BE2C (cell line): ENCODE results near the gene RPS6KA5. TPM values are rescaled to one million over a fixed set of nuclear protein-coding genes. Genes with fewer than 3 reads are reported as not detected.
"Not testable (repeated sequence)": the region's sequence is repeated elsewhere in the genome, so short reads cannot be mapped to it uniquely, and the experiment has no call there.

Source experiments
- DNase-seq: peaks from one replicate; pipeline ENCODE4 v3.0.0-alpha.2; 2020
- H3K27me3 ChIP-seq: fragments of 250-450 bp; sonication (Bioruptor Pico); 2 replicates; pipeline ENCODE4 v1.5.1; 2020; ENCODE audit warnings: mild to moderate bottlenecking
- H3K36me3 ChIP-seq: fragments of 250-450 bp; sonication (Bioruptor Pico); 2 replicates; pipeline ENCODE4 v1.5.1; 2020; ENCODE audit warnings: mild to moderate bottlenecking
- H3K4me1 ChIP-seq: fragments of 250-450 bp; sonication (Bioruptor Pico); 2 replicates; pipeline ENCODE4 v1.5.1; 2020
- H3K4me3 ChIP-seq: 2 replicates; pipeline ENCODE4 v1.5.1; 2011; ENCODE audit warnings: low read depth, low read length
- H3K9me3 ChIP-seq: fragments of 250-450 bp; sonication (Bioruptor Pico); 2 replicates; pipeline ENCODE4 v1.5.1; 2020
- polyA plus RNA-seq: library from polyadenylated mRNA; unstranded; fragments of >200 nt; gene quantifications from one replicate; pipeline ENCODE4 v1.2.1, GENCODE V29; 2012; ENCODE audit warnings: low read depth, missing spikeins; ENCODE audit not compliant: insufficient read length, insufficient read depth
- TF ChIP-seq, protein P1 (sequence below): IDR thresholded peaks from 2 replicates; pipeline ENCODE4 v1.5.1; 2012; ENCODE audit warnings: mild to moderate bottlenecking, low read depth, low read length

RPS6KA5 gene
- 1.1 TPM for polyA plus RNA-seq

DNA sequence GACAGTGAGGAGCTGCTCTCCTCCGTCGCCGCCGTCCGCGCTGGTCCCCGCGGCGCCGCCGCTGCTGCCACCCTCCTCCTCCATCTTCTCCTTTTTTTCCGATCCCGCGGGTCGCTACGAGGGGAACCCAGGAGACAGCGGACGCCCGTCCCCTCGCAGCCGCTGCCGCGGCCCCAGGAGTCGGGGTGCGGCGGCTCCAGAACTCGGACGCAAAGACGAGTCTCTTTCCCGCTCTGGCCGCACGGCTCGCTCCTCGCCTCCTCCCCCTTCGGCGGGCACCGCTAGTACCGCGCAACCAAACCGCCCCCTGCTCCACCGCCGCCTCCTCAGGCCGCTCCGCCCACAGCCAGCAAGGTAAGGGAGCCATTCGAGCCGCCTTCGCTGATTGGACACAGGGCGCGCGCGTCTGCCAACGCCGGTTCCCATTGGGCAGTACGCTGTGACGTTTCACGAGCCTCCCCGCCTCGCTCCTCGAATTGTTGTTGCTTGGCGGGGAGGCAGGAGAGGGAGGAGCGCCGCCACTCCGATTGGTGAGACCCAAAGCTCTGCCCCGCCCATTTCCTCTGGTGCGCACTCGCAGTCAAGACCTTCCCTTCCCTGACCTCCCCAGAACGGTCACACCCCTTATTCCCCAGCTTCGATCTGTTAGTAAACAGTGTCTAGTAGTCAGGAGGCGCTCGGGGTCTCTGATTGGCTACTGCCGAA is at the start of gene RPS6KA5:
RPS6KA5 (minus strand) TSS at position 291 of the 705 bp plus-strand sequence; CDS start at position 84, 207 bp downstream.
- no peaks in the 10 kb centered on the region for H3K9me3 ChIP-seq
- DNase-seq = peak; percentile 100
- H3K4me3 ChIP-seq = peak within 1 kb of the TSS; percentile 74
- H3K4me1 ChIP-seq = peaks cover 3% of the 10 kb centered on the region; the same call in 1 of the 2 replicates
- no peaks in the 10 kb centered on the region for H3K36me3 ChIP-seq
- TF ChIP-seq, protein P1, sequence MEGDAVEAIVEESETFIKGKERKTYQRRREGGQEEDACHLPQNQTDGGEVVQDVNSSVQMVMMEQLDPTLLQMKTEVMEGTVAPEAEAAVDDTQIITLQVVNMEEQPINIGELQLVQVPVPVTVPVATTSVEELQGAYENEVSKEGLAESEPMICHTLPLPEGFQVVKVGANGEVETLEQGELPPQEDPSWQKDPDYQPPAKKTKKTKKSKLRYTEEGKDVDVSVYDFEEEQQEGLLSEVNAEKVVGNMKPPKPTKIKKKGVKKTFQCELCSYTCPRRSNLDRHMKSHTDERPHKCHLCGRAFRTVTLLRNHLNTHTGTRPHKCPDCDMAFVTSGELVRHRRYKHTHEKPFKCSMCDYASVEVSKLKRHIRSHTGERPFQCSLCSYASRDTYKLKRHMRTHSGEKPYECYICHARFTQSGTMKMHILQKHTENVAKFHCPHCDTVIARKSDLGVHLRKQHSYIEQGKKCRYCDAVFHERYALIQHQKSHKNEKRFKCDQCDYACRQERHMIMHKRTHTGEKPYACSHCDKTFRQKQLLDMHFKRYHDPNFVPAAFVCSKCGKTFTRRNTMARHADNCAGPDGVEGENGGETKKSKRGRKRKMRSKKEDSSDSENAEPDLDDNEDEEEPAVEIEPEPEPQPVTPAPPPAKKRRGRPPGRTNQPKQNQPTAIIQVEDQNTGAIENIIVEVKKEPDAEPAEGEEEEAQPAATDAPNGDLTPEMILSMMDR = no peak
- no peaks in the 10 kb centered on the region for H3K27me3 ChIP-seq

DNA sequence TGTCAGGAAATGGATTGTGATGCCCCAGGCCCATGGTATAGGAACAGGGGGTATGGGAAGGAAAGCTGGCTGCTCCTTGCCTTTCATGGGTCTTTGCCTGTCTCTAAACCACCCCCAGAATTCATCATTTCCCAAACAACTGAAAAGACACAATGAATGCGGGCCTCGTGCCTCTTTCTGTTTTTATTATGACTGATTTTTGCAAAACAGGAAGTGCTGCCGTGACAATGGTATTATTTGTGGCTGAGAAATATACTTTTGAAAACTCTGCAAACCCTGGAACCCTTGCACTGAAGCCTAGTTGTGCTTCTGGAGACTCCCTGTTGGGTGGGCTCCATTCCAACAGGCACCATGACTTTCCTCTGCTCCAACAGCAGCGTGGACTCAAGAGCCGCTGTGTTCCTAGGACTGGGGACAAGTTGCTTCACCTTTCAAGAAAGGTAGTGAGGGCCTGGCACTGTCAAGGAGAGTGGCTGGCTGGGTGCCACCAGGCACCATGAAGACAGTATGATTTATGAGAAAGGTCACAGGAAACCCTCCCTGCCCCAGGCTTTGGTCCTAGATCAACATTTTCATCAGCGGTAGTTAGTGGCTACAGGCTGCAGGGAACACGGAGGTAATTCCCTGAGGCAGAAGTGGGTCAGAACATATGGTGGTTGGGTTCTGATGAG is 48.6 kb upstream of the RPS6KA5 start:
- Histone ChIP-seq H3K4me1 (peaks cover 7% of the 10 kb centered on the region), H3K9me3 (no peaks in the 10 kb centered on the region), H3K4me3 (no peak overlapping the region), H3K36me3 (no peaks in the 10 kb centered on the region), H3K27me3 (no peaks in the 10 kb centered on the region)
- no peak for DNase-seq
- TF ChIP-seq, protein P1 = no peak

DNA sequence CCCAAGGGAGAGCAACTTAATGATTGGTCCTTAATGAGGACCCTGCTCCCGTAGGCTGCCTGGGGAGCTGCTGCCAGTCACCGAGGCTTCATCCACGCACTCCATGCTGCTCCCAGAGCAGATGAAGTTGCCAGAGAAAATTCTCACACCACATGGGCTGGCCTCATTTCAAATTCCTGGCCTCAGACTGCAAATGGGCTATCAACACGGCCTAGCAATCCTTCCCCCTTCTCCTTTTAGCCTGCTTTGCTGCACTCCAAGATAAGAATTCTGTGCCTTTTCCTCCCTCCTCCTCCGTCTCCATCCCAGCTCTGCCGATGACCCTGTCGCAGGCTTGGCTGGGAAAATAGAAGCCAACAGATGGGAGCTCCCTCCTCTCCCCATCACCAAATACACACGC is 42.7 kb upstream of the RPS6KA5 start:
- H3K36me3 ChIP-seq = no peaks in the 10 kb centered on the region
- H3K9me3 ChIP-seq = no peaks in the 10 kb centered on the region
- TF ChIP-seq, protein P1 = no peak
- H3K4me1 ChIP-seq = no peaks in the 10 kb centered on the region
- no peaks in the 10 kb centered on the region for H3K27me3 ChIP-seq
- H3K4me3 ChIP-seq = no peak overlapping the region
- no peak for DNase-seq

DNA sequence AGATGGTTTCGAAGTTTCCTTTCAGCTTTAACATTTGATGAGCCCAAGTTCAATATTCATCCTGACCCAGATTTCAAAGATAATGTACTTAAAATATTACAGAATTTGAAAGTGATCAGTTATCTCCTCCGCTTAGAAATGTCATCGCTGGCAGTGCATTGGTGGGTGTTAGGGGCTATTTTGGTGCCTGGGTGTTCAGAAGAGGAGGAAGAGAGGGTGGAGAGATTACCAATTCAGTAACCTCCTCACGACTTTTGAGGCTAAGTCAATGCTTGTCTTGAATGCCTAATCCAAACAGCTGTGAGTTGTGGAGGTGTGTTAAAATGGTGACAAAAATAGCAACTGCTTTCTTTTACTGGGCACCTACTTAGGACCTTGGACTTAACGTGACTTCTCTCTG is 39.7 kb upstream of the RPS6KA5 start:
- no peak for DNase-seq
- H3K27me3 ChIP-seq = no peaks in the 10 kb centered on the region
- TF ChIP-seq, protein P1 = no peak
- no peaks in the 10 kb centered on the region for H3K36me3 ChIP-seq
- H3K4me3 ChIP-seq = no peak overlapping the region
- no peaks in the 10 kb centered on the region for H3K9me3 ChIP-seq
- no peaks in the 10 kb centered on the region for H3K4me1 ChIP-seq

DNA sequence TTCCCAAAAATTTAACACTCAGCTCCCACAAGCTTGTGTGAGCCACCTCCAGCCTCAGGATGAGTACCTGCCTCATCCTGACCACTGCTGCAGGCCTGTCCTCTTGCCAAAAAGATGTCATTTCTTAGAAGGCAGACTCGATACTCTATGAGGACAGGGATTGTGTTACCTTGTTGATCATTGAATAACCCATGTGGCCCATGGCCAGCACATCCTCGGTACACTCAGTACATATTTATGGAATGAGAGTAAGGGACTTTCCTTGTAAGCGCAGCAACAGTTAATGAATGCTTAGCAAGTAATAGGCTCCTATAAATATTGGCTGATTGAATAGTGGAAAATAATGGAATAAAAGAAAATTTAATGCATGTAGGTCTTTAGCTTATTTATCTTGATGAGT is 38.1 kb upstream of the RPS6KA5 start:
- H3K36me3 ChIP-seq = no peaks in the 10 kb centered on the region
- H3K27me3 ChIP-seq = no peaks in the 10 kb centered on the region
- DNase-seq = no peak
- no peak overlapping the region for H3K4me3 ChIP-seq
- TF ChIP-seq, protein P1 = no peak
- H3K4me1 ChIP-seq = no peaks in the 10 kb centered on the region
- H3K9me3 ChIP-seq = no peaks in the 10 kb centered on the region

DNA sequence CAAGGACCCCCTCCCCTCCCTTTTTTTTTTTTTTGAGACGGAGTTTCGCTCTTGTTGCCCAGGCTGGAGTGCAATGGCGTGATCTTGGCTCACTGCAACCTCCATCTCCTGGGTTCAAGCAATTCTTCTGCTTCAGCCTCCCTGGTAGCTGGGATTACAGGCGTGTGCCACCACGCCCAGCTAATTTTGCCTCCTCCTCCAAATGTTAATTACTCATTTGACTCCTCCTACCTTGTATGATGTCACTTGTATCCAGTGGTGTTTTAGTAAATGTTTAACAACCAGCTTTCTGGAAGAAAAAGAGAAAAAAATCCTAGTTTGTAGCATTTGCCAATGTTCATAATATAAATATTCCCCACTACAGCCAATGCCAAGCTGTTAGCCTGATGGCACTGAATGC is 37.2 kb upstream of the RPS6KA5 start:
- not testable (repeated sequence) for H3K36me3 ChIP-seq, H3K27me3 ChIP-seq, H3K4me1 ChIP-seq, H3K4me3 ChIP-seq, DNase-seq, H3K9me3 ChIP-seq
